Activated naive CD4-positive, alpha-beta T cell treated with anti-CD3 and anti-CD28 coated beads for 36 hours (primary cell): ENCODE results near the gene CDHR5. TPM values are rescaled to one million over a fixed set of nuclear protein-coding genes. Genes with fewer than 3 reads are reported as not detected.

Experiments
- CTCF ChIA-PET: fragments of 350-600 bp; sonication (Branson Sonifier 250); formaldehyde crosslinking; loops from one replicate; lab custom pipeline; 2021; ENCODE audit warnings: antibody characterized with exemption; lab: Charles Lee
- DNase-seq: peaks from one replicate; pipeline ENCODE4 v3.0.0-alpha.2; 2020
- H3K27ac Mint-ChIP-seq: one replicate; pipeline ENCODE4 v1.8.0; 2021; ENCODE audit warnings: mild to moderate bottlenecking, mixed read lengths
- H3K27me3 Mint-ChIP-seq: one replicate; pipeline ENCODE4 v1.8.0; 2021; ENCODE audit warnings: low read depth, mixed read lengths
- H3K36me3 Mint-ChIP-seq: one replicate; pipeline ENCODE4 v1.8.0; 2021; ENCODE audit warnings: low read depth, mixed read lengths
- H3K4me1 Mint-ChIP-seq: one replicate; pipeline ENCODE4 v1.8.0; 2021; ENCODE audit warnings: low read depth, mixed read lengths
- H3K4me3 Mint-ChIP-seq: one replicate; pipeline ENCODE4 v1.8.0; 2021; ENCODE audit warnings: mild to moderate bottlenecking, moderate library complexity, mixed read lengths
- H3K9me3 Mint-ChIP-seq: one replicate; pipeline ENCODE4 v1.8.0; 2021; ENCODE audit warnings: mixed read lengths
- intact Hi-C: fragments of 100-400 bp; cut with micrococcal nuclease; formaldehyde crosslinking; loops from one replicate; pipeline ENCODE4 v1.15.1; 2023
- microRNA-seq: library from miRNA; unstranded; fragments of <30 nt; microRNA quantifications from one replicate; pipeline ENCODE4 v1.2.0, GENCODE V29; 2022; ENCODE audit warnings: borderline microRNAs expressed, borderline replicate concordance
- total RNA-seq, 2 experiments: library from RNA; stranded (reverse); gene quantifications; one replicate each; pipeline ENCODE4 v1.2.3, GENCODE V29; 2021

The CDHR5 gene
- total RNA-seq, 2 experiments from 2014 or later: not detected

DNA sequence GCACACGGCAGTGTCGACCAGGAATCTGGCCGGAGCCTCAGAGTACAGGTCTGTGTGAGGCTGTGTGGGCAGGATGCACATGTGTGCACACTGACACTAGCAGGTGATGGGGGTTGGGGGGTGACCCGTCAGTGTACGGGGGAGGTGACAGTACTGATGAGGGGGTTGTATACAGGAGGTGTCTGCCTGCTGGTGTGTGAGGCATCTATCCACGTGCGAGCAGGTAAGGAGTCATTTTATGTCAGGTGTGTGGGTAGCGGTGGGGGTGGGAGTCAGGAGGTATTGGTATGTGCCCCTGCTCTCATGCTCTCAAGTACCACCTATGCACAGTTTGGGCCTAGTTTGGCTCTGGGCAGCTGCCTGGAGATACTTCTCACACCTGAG lies 53.0 kb downstream of the CDHR5 start:
- Mint-ChIP-seq H3K36me3 (no peaks in the 10 kb centered on the region), H3K9me3 (no peaks in the 10 kb centered on the region), H3K27ac (no peak overlapping the region), H3K4me1 (peaks cover 16% of the 10 kb centered on the region), H3K4me3 (no peak overlapping the region), H3K27me3 (peaks cover 6% of the 10 kb centered on the region)
- DNase-seq: no peak
- CTCF ChIA-PET: no interaction called here
- intact Hi-C loops: no loop called here

DNA sequence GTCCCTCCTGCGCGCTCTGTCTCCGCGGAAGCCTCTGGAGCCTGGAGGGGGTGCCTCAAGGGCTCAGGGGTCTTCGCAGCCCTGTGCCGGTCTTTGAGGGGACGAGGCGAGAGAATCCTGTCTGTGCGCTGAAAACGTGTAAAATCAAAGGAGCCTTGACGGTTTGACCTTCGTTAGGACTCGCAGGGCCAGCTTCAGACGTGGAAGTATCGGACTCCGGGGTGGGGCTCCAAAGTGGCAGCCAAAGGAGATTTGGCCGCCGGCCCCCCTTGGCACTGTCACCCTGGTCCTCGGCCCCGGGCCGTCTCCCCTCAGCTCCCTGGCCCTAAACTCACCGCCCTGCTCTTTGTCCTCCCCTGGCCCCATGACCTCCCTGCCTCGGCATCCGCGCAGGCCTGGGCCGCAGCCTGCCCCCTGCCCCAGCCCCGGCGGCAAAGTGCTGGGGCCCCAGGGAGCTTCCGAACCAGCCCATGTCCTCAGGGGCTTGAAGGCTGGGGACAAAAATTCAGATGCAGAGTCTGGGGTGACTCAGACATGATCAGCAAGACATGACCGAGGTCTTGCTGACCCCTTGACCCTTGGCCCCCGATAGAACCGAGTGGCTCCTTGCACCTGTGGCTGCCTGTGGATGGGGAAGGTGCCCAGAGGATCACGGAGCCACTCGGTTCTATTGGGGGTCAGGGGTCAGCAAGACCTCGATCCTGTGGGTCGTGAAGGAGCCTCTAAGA lies 55.4 kb downstream of the CDHR5 start:
- CTCF ChIA-PET: no interaction called here
- no peaks in the 10 kb centered on the region for H3K36me3 Mint-ChIP-seq
- intact Hi-C loops: loop anchor here (2.0 kb wide), 1 partner anchor 19 kb away; no protein-coding TSS in a partner anchor
- no peak overlapping the region for H3K27ac Mint-ChIP-seq
- H3K4me1 Mint-ChIP-seq: peaks cover 7% of the 10 kb centered on the region
- DNase-seq: no peak
- peak overlapping the region; percentile 71 for H3K4me3 Mint-ChIP-seq
- H3K27me3 Mint-ChIP-seq: no peaks in the 10 kb centered on the region
- no peaks in the 10 kb centered on the region for H3K9me3 Mint-ChIP-seq

DNA sequence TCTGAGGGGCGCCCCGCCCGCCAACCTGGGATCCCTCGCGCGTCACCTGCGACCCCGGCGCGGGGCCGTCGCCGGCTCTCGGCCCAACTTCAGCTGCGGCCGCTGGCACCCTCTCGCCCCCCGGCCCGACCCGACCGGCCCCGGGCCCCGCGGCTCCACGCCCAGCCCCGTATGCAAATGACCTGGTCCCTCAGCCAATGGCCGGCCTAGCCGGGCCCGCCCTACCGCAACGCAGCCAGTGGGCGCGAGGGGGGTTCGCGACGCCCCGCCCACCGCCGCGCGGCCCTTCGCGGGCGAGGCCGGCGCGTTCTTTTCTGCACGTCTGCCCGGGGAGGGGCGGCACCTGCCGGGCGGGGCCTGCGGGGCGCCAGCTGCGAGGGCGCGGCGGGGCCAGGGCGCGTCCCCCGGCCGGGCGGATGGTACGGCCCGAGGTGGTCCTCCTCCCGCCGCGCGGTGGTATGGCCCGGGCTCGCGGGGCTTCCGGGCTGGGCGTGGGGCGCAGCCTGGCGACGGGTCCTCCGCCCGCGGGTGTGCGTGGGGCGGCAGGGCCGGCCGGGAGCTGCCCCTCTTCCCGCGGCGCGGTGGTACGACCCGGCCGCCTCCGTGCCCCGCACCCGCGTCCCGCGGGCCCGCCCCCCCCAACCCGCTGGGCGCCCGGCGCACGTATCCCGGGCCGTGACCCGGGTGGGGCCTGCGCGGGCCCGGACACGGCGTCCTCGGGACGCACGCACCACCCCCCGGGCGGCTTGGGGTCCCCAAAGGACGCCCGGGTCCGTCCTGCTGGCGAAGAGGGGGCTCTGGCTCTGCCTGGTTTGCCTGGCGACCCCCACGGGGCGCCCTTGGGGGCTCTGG lies 56.2 kb downstream of the CDHR5 start:
- Mint-ChIP-seq H3K27me3 (no peaks in the 10 kb centered on the region), H3K36me3 (peaks cover 2% of the 10 kb centered on the region), H3K4me3 (peak overlapping the region; percentile 71), H3K9me3 (no peaks in the 10 kb centered on the region), H3K27ac (no peak overlapping the region), H3K4me1 (peaks cover 2% of the 10 kb centered on the region)
- intact Hi-C loops: loop anchor here (1.0 to 2.0 kb wide), 3 partner anchors 8 to 20 kb away; partner anchors contain the start of genes LMNTD2, PHRF1 and RASSF7
- DNase-seq: peak; percentile 89
- CTCF ChIA-PET: no interaction called here

DNA sequence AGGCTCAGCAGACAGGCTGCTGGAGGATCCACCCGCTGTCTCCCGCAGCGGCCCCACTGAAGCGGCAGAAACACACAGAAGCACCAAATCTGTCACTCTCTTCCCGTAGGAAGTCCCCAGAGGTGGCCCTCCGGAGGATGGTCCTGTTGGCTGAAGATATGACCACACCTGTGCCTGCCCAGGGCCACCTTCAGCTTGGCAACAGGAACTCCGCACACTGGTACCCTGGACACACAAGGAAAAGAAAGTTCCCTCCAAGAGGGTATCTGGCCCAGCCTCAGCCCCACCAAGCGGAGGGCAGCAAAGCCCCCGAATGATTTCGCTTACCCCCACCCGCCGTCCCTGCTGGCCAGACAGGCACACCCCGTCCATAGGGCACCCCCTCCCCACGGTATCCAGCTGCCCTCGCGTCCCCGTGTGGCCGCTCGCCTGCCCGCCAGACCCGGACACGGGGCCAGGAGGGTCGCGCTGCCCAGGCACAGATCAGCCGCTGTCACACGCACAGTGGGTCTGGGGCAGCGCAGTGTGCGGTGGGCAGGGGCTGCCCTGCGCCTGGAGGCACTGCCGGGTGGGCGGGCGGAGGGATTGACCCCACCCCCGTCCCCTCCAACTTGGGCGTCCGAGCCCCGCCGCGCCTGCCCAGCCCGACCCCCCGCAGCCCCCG lies 57.0 kb downstream of the CDHR5 start:
- H3K9me3 Mint-ChIP-seq: no peaks in the 10 kb centered on the region
- peaks cover 3% of the 10 kb centered on the region for H3K36me3 Mint-ChIP-seq
- H3K4me1 Mint-ChIP-seq: peaks cover 2% of the 10 kb centered on the region
- CTCF ChIA-PET: no interaction called here
- peak overlapping the region; percentile 74 for H3K4me3 Mint-ChIP-seq
- DNase-seq: no peak
- intact Hi-C loops: loop anchor here (1.0 to 2.0 kb wide), 3 partner anchors 7 to 21 kb away; partner anchors contain the start of genes LMNTD2, PHRF1 and RASSF7
- no peak overlapping the region for H3K27ac Mint-ChIP-seq
- H3K27me3 Mint-ChIP-seq: no peaks in the 10 kb centered on the region

DNA sequence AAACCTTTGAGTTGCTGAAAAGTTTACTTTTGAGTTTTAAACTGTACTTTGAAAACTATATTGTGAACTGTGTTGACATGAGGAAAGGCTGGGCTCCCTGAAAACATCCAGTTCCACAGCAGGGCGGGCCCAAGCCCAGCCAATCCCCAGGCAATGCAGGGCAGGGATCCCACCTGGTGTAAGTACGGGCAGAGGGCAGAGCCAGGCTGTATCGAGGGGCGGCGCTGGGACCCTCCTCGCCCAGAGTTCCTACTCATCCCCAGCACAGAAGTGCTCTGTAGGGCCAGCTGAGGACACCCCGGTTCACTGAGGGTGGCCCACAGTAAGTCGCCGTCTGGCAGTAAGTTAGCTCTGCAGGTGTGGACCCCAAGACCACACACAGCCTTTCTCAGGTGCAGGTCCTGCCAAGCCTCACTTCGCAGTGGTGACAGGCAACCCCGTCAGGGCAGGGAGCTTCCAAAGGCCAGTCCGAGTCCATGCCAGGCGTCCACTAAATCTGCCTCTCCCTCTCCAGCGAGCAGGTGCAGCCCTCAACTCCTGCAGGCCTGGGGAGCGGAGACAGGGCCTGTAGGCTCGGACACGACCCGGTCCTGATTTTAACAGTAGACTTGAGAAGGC lies 57.6 kb downstream of the CDHR5 start:
- peaks cover 2% of the 10 kb centered on the region for H3K4me1 Mint-ChIP-seq
- no peaks in the 10 kb centered on the region for H3K27me3 Mint-ChIP-seq
- H3K9me3 Mint-ChIP-seq: no peaks in the 10 kb centered on the region
- CTCF ChIA-PET: no interaction called here
- peak overlapping the region; percentile 74 for H3K4me3 Mint-ChIP-seq
- intact Hi-C loops: no loop called here
- no peak for DNase-seq
- H3K27ac Mint-ChIP-seq: no peak overlapping the region
- H3K36me3 Mint-ChIP-seq: peaks cover 3% of the 10 kb centered on the region

Small RNA genes lying within 50 kb of the gene (microRNA-seq; reads per million reads assigned to microRNA genes)
- 323 reads per million, percentile 73 among the genes with 10 or more reads in this experiment for gene MIR210

Other genes starting within 250 kb of the CDHR5 start
- gene PKP3, start 230.7 kb downstream of the CDHR5 start, total RNA-seq: not detected
- gene SIGIRR, start 210.0 kb downstream of the CDHR5 start, total RNA-seq: 10 to 100 TPM; 38.0 to 38.8 TPM
- gene ANO9, start 182.9 kb downstream of the CDHR5 start, total RNA-seq: 10 to 100 TPM; 28.9 to 31.0 TPM
- gene PTDSS2, start 174.7 kb downstream of the CDHR5 start, total RNA-seq: 10 to 100 TPM; 12.1 to 15.0 TPM
- gene RNH1, start 117.7 kb downstream of the CDHR5 start, total RNA-seq: 100 to 1,000 TPM; 101 to 102 TPM
- 10 to 100 TPM; 22.0 to 25.8 TPM for gene HRAS, start 89.4 kb downstream of the CDHR5 start, total RNA-seq
- 1 to 10 TPM; 1.0 to 1.3 TPM for gene LRRC56, start 87.4 kb downstream of the CDHR5 start, total RNA-seq
- 1 to 10 TPM; 4.5 to 5.2 TPM for gene LMNTD2, start 64.2 kb downstream of the CDHR5 start, total RNA-seq
- 1 to 10 TPM; 8.3 to 9.9 TPM for gene RASSF7, start 64.0 kb downstream of the CDHR5 start, total RNA-seq
- gene PHRF1, start 48.5 kb downstream of the CDHR5 start, total RNA-seq: 10 to 100 TPM; 25.6 to 26.1 TPM
- 10 to 100 TPM; 83.2 to 92.7 TPM for gene IRF7, start 9.0 kb downstream of the CDHR5 start, total RNA-seq
- not detected for gene SCT, start 2.2 kb upstream of the CDHR5 start, total RNA-seq
- 1 to 10 TPM; 1.0 to 1.2 TPM for gene DRD4, start 12.3 kb upstream of the CDHR5 start, total RNA-seq
- gene DEAF1, start 70.3 kb upstream of the CDHR5 start, total RNA-seq: 10 to 100 TPM; 57.5 to 67.9 TPM
- gene TMEM80, start 70.9 kb upstream of the CDHR5 start, total RNA-seq: 1 to 10 TPM; 5.6 to 6.0 TPM
- 1 to 10 TPM; 7.1 to 8.1 TPM for gene EPS8L2, start 81.3 kb upstream of the CDHR5 start, total RNA-seq
- 100 to 1,000 TPM; 327 to 360 TPM for gene TALDO1, start 122.5 kb upstream of the CDHR5 start, total RNA-seq
- 10 to 100 TPM; 33.0 to 34.3 TPM for gene GATD1, start 152.5 kb upstream of the CDHR5 start, total RNA-seq
- gene CEND1, start 165.1 kb upstream of the CDHR5 start, total RNA-seq: under 1 TPM in 1 of 2 experiments, not detected in 1; 0.17 TPM
- gene SLC25A22, start 173.3 kb upstream of the CDHR5 start, total RNA-seq: 10 to 100 TPM; 19.1 to 21.8 TPM
- 10 to 100 TPM; 43.2 to 45.2 TPM for gene PIDD1, start 180.3 kb upstream of the CDHR5 start, total RNA-seq
- gene RPLP2, start 185.0 kb upstream of the CDHR5 start, total RNA-seq: 1,000 to 10,000 TPM; 3,807 to 3,940 TPM
- gene PNPLA2, start 194.0 kb upstream of the CDHR5 start, total RNA-seq: 10 to 100 TPM; 15.5 to 22.6 TPM
- gene CRACR2B, start 203.0 kb upstream of the CDHR5 start, total RNA-seq: under 1 TPM; 0.32 to 0.41 TPM
- gene CD151, start 208.0 kb upstream of the CDHR5 start, total RNA-seq: 10 to 100 TPM; 16.3 to 18.1 TPM
- 10 to 100 TPM; 68.1 to 68.2 TPM for gene POLR2L, start 217.6 kb upstream of the CDHR5 start, total RNA-seq
- gene TSPAN4, start 217.9 kb upstream of the CDHR5 start, total RNA-seq: 1 to 10 TPM; 5.0 to 6.3 TPM